Loucy (cell line): ENCODE measurements around the gene FGF14.

Source experiments
- H2AFZ ChIP-seq: fragments of 200-600 bp; sonication (generic); 2 replicates; pipeline ENCODE4 v1.6.0; 2016; ENCODE audit warnings: antibody characterized with exemption, mild to moderate bottlenecking, low read length, moderate library complexity
- H3F3A ChIP-seq: fragments of 200-600 bp; 2 replicates; pipeline ENCODE4 v1.6.0; 2016; ENCODE audit warnings: antibody characterized with exemption, low read depth, mild to moderate bottlenecking
- H3K27me3 ChIP-seq: fragments of 200-600 bp; sonication (generic); 2 replicates; pipeline ENCODE4 v1.6.1; 2014; ENCODE audit warnings: low read length, mild to moderate bottlenecking; ENCODE audit not compliant: insufficient read depth, poor library complexity, severe bottlenecking
- H3K36me3 ChIP-seq: fragments of 200-600 bp; sonication (generic); 2 replicates; pipeline ENCODE4 v1.6.1; 2016; ENCODE audit warnings: low read length; ENCODE audit not compliant: insufficient read depth
- H3K4me1 ChIP-seq: fragments of 200-600 bp; sonication (generic); 2 replicates; pipeline ENCODE4 v1.5.1; 2014; ENCODE audit warnings: low read length, mild to moderate bottlenecking; ENCODE audit not compliant: insufficient read depth, poor library complexity, severe bottlenecking
- H3K4me2 ChIP-seq: fragments of 200-600 bp; sonication (generic); 2 replicates; pipeline ENCODE4 v1.6.0; 2014; ENCODE audit warnings: antibody characterized with exemption, low read length, low read depth, mild to moderate bottlenecking; ENCODE audit not compliant: poor library complexity, severe bottlenecking
- H3K4me3 ChIP-seq: fragments of 200-600 bp; sonication (generic); 2 replicates; pipeline ENCODE4 v1.5.1; 2014; ENCODE audit warnings: low read length, mild to moderate bottlenecking, mixed read lengths; ENCODE audit not compliant: poor library complexity, severe bottlenecking
- H3K79me2 ChIP-seq: fragments of 200-600 bp; sonication (generic); 2 replicates; pipeline ENCODE4 v1.6.1; 2014; ENCODE audit warnings: low read length; ENCODE audit not compliant: insufficient read depth
- H3K9ac ChIP-seq: fragments of 200-600 bp; sonication (generic); 2 replicates; pipeline ENCODE4 v1.6.0; 2014; ENCODE audit warnings: mild to moderate bottlenecking, low read depth, low read length, moderate library complexity; ENCODE audit not compliant: poor library complexity, severe bottlenecking
- H3K9me2 ChIP-seq: fragments of 200-600 bp; sonication (generic); replicated peaks from 2 replicates; pipeline ENCODE4 v1.6.1; 2016; ENCODE audit warnings: low read depth, low read length, mixed read lengths
- H3K9me3 ChIP-seq: fragments of 200-600 bp; sonication (generic); 2 replicates; pipeline ENCODE4 v1.6.1; 2014; ENCODE audit warnings: mild to moderate bottlenecking, antibody characterized with exemption, low read length, low read depth; ENCODE audit not compliant: insufficient read depth
- H4K20me1 ChIP-seq: fragments of 200-600 bp; sonication (generic); 2 replicates; pipeline ENCODE4 v1.6.0; 2014; ENCODE audit warnings: antibody characterized with exemption, low read length, mild to moderate bottlenecking; ENCODE audit not compliant: insufficient read depth, poor library complexity, severe bottlenecking
- CTCF ChIP-seq: fragments of 200-600 bp; sonication (generic); conservative IDR thresholded peaks from 2 replicates; pipeline ENCODE4 v1.5.1; 2014; ENCODE audit warnings: mild to moderate bottlenecking, antibody characterized with exemption, low read length
- EZH2phosphoT487 ChIP-seq: fragments of 200-600 bp; IDR thresholded peaks from 2 replicates; pipeline ENCODE4 v1.6.1; 2018; ENCODE audit warnings: antibody characterized with exemption, mild to moderate bottlenecking, moderate library complexity, borderline replicate concordance

Gene FGF14

DNA sequence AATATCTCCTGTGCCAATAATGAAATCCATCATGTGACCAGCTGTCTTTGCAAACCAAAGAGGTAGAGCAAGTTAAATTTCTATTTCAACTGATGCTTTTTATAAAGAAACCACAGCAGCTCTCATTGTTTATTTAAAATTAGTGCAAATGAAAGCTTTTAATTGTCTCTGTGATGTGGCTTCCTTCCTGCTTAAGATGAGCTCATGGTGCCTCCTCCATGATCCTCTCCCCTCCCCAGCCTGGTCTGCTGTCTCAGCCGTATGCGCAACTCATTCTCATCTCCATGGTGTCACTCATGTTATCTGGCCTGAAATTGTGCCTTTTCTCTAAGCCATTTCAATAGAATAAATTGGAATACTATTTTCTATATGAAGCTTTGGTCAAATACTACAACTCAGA, 270.6 kb downstream of the FGF14 start:
- H3K27me3 ChIP-seq, result no peaks in the 10 kb centered on the region
- TF ChIP-seq CTCF (no peak), EZH2phosphoT487 (no peak)
- H3K4me1 ChIP-seq, result no peaks in the 10 kb centered on the region
- no peaks in the 10 kb centered on the region for H3F3A ChIP-seq
- no peak overlapping the region for H2AFZ ChIP-seq
- no peak overlapping the region for H3K9ac ChIP-seq
- H3K4me3 ChIP-seq, result no peak overlapping the region
- no peaks in the 10 kb centered on the region for H4K20me1 ChIP-seq
- no peaks in the 10 kb centered on the region for H3K9me3 ChIP-seq
- H3K4me2 ChIP-seq, result no peak overlapping the region
- H3K79me2 ChIP-seq, result no peaks in the 10 kb centered on the region
- H3K9me2 ChIP-seq, result no peaks in the 10 kb centered on the region
- H3K36me3 ChIP-seq, result no peaks in the 10 kb centered on the region

DNA sequence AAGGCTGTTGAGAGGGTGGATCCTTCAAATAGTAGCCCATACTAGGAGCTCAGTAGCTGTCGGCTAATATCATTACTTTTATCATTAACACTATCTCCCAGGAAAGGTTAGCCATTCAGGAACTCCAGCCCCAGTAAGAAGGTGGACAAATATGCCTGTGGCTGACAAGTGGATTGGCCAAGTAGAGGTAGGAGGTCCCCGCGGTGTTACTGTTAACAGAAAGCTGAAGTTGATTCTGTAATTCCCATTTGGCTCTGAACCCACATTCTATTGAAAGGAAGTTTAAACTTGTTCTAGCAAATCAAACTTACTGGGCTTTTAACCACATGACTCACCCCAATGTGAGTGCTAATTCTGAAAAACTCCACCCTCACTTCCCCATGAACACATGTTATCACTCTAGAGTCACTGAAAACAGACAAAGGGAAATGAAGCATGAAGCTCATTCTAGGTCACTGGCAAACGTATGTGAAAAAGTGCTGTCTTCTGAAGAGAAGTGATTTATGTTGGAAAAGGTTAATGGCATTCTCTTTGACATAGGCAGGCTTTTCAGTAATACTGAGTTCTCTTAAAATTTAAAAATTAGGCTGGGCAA, 273.5 kb downstream of the FGF14 start:
- Histone ChIP-seq H3K9me3 (no peaks in the 10 kb centered on the region), H3K27me3 (no peaks in the 10 kb centered on the region), H3K4me1 (no peaks in the 10 kb centered on the region), H2AFZ (no peak overlapping the region), H3K79me2 (no peaks in the 10 kb centered on the region), H3K9me2 (no peaks in the 10 kb centered on the region), H3K36me3 (no peaks in the 10 kb centered on the region), H3K4me3 (no peak overlapping the region), H3K9ac (no peak overlapping the region), H4K20me1 (no peaks in the 10 kb centered on the region), H3F3A (no peaks in the 10 kb centered on the region), H3K4me2 (no peak overlapping the region)
- TF ChIP-seq EZH2phosphoT487 (no peak), CTCF (no peak)

DNA sequence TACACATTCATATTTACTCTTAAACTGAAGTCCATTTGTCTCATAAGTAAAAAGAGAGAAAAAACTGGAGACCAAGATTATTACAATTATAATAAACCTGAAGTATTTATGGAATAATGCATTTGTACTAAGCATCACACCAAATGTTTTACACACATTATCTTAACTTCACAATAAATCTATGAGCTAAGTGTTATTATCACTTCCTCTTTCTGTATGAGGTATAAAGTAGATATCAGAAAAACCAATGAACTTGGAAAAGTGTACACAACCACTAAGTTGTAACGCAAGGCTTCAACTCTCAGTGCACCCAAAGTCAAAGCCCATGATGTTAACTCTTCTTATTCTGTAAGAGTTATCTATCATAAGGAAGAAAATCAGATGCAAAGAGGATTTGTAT, 274.7 kb downstream of the FGF14 start:
- no peak for TF ChIP-seq CTCF
- no peak for TF ChIP-seq EZH2phosphoT487
- no peak overlapping the region for H3K4me2 ChIP-seq
- no peaks in the 10 kb centered on the region for H3K79me2 ChIP-seq
- no peak overlapping the region for H3K9ac ChIP-seq
- H3F3A ChIP-seq, result no peaks in the 10 kb centered on the region
- H2AFZ ChIP-seq, result no peak overlapping the region
- H3K36me3 ChIP-seq, result no peaks in the 10 kb centered on the region
- H3K4me1 ChIP-seq, result no peaks in the 10 kb centered on the region
- no peaks in the 10 kb centered on the region for H3K9me3 ChIP-seq
- H3K27me3 ChIP-seq, result no peaks in the 10 kb centered on the region
- no peaks in the 10 kb centered on the region for H4K20me1 ChIP-seq
- H3K4me3 ChIP-seq, result no peak overlapping the region
- no peaks in the 10 kb centered on the region for H3K9me2 ChIP-seq
